Fibroblast of lung (primary cell): ENCODE results near the gene TP53AIP1. TPM values are rescaled to one million over a fixed set of nuclear protein-coding genes. Genes with fewer than 3 reads are reported as not detected.

Experiments
- DNase-seq, 2 donors: peaks; one replicate each; pipeline versions ENCODE4 v3.0.0 to v3.0.0-alpha.2; 2010; ENCODE audit warnings: low read depth in 2 of 2
- H2AFZ ChIP-seq: 2 replicates; pipeline ENCODE4 v1.5.1; 2012; ENCODE audit warnings: low read length, control low read depth, inconsistent platforms
- H3K27ac ChIP-seq: 2 replicates; pipeline ENCODE4 v1.5.1; 2011; ENCODE audit warnings: low read length, control low read depth; ENCODE audit not compliant: insufficient read depth
- H3K27me3 ChIP-seq: 2 replicates; pipeline ENCODE4 v1.5.1; 2011; ENCODE audit warnings: mild to moderate bottlenecking, low read length; ENCODE audit not compliant: control insufficient read depth, insufficient read depth
- H3K36me3 ChIP-seq: 2 replicates; pipeline ENCODE4 v1.5.1; 2011; ENCODE audit warnings: low read length; ENCODE audit not compliant: control insufficient read depth, insufficient read depth
- H3K4me1 ChIP-seq: 2 replicates; pipeline ENCODE4 v1.5.1; 2011; ENCODE audit warnings: low read length; ENCODE audit not compliant: control insufficient read depth, insufficient read depth; ENCODE audit errors: extremely low read depth
- H3K4me2 ChIP-seq: 2 replicates; pipeline ENCODE4 v1.5.1; 2011; ENCODE audit warnings: low read length, control low read depth; ENCODE audit not compliant: insufficient read depth; ENCODE audit errors: extremely low read depth
- H3K4me3 ChIP-seq, 4 experiments: fragments of 200-600 bp in 1 of 4; sonication (generic) in 1 of 4; replicated peaks in 1 of 4; 2 replicates each; pipeline ENCODE4 v1.5.1; 2011 to 2016; ENCODE audit warnings: low read length in 4 of 4, low read depth in 3 of 4, mild to moderate bottlenecking in 3 of 4, control low read depth in 2 of 4, inconsistent platforms in 1 of 4, mixed read lengths in 1 of 4; ENCODE audit not compliant: insufficient read depth in 1 of 4; ENCODE audit errors: control extremely low read depth in 1 of 4
- H3K79me2 ChIP-seq: 2 replicates; pipeline ENCODE4 v1.5.1; 2012; ENCODE audit warnings: mild to moderate bottlenecking, low read length, inconsistent platforms; ENCODE audit not compliant: control insufficient read depth, insufficient read depth
- H3K9ac ChIP-seq: 2 replicates; pipeline ENCODE4 v1.5.1; 2011; ENCODE audit warnings: mild to moderate bottlenecking, low read length, control low read depth; ENCODE audit not compliant: insufficient read depth
- H3K9me3 ChIP-seq: 2 replicates; pipeline ENCODE4 v1.5.1; 2012; ENCODE audit warnings: low read depth, low read length; ENCODE audit not compliant: control insufficient read depth, insufficient read depth
- H4K20me1 ChIP-seq: 2 replicates; pipeline ENCODE4 v1.5.1; 2011; ENCODE audit warnings: low read length; ENCODE audit not compliant: control insufficient read depth, insufficient read depth; ENCODE audit errors: extremely low read depth
- CTCF ChIP-seq, 2 donors: IDR thresholded peaks in 1 of 2; conservative IDR thresholded peaks in 1 of 2; 1 replicate in 1 of 2; 2 replicates in 1 of 2; pipeline ENCODE4 v1.5.1; 2011 to 2012; ENCODE audit warnings: low read length in 2 of 2, control low read depth in 1 of 2, inconsistent platforms in 1 of 2, low read depth in 1 of 2, mild to moderate bottlenecking in 1 of 2
- EZH2 ChIP-seq: IDR thresholded peaks from 2 replicates; pipeline ENCODE4 v1.5.1; 2012; ENCODE audit warnings: low read length, control low read depth, mild to moderate bottlenecking; ENCODE audit errors: missing control alignments
- polyA plus RNA-seq, 2 donors: library from polyadenylated mRNA; depleted of rRNA in 1 of 2; stranded (reverse) in 1 of 2; unstranded in 1 of 2; fragments of >200 nt; gene quantifications; 2 replicates each; pipeline ENCODE4 v1.2.1, GENCODE V29; 2011 to 2012; ENCODE audit warnings: missing spikeins in 1 of 2
- total RNA-seq: library from RNA; depleted of rRNA; stranded (reverse); fragments of >200 nt; gene quantifications from 2 replicates; pipeline ENCODE4 v1.2.1, GENCODE V29; 2014

TP53AIP1 gene
- total and polyA plus RNA-seq, 2 donors (not counting 1 experiment from before 2014, with no cell fraction given) = not detected

- DNase-seq = peak in 1 of 2 donors; percentile 84
- H3K4me3 ChIP-seq = no peak overlapping the region
- no peak for TF ChIP-seq EZH2
- TF ChIP-seq CTCF (conservative IDR thresholded peaks at IDR 0.05 in 1 of 2, IDR thresholded peaks at IDR 0.05 in 1 of 2; ENCODE audit: low read depth in 1 of 2, low read length in 2 of 2) = no peak
These were observed 12.7 kb downstream of the TP53AIP1 start for GRCh38 chr11:128929991-128930390.

GRCh38 chr11:128929468-128929867 is 13.2 kb downstream of the TP53AIP1 start:
- H2AFZ ChIP-seq = no peak overlapping the region
- no peaks in the 10 kb centered on the region for H3K79me2 ChIP-seq

More at GRCh38 chr11:128929991-128930390, 12.7 kb downstream of the TP53AIP1 start:
- Histone ChIP-seq H2AFZ (no peak overlapping the region), H3K27me3 (no peaks in the 10 kb centered on the region), H4K20me1 (no peaks in the 10 kb centered on the region), H3K27ac (no peak overlapping the region), H3K9ac (no peak overlapping the region), H3K4me2 (no peak overlapping the region), H3K79me2 (no peaks in the 10 kb centered on the region), H3K36me3 (no peaks in the 10 kb centered on the region), H3K9me3 (no peaks in the 10 kb centered on the region), H3K4me1 (no peaks in the 10 kb centered on the region)

GRCh38 chr11:128928400-128928799 is 14.3 kb downstream of the TP53AIP1 start:
- Histone ChIP-seq H3K4me2 (no peak overlapping the region), H3K9ac (no peak overlapping the region), H3K9me3 (no peaks in the 10 kb centered on the region), H3K36me3 (no peaks in the 10 kb centered on the region), H3K27me3 (no peaks in the 10 kb centered on the region), H4K20me1 (no peaks in the 10 kb centered on the region), H3K4me3 (no peak overlapping the region), H3K27ac (no peak overlapping the region), H2AFZ (no peak overlapping the region), H3K79me2 (no peaks in the 10 kb centered on the region), H3K4me1 (no peaks in the 10 kb centered on the region)
- no peak for TF ChIP-seq EZH2
- no peak for TF ChIP-seq CTCF (conservative IDR thresholded peaks at IDR 0.05 in 1 of 2, IDR thresholded peaks at IDR 0.05 in 1 of 2; ENCODE audit: low read depth in 1 of 2, low read length in 2 of 2)
- no peak for DNase-seq

More at GRCh38 chr11:128929468-128929867, 13.2 kb downstream of the TP53AIP1 start:
- Histone ChIP-seq H3K36me3 (no peaks in the 10 kb centered on the region), H3K4me3 (no peak overlapping the region), H3K27me3 (no peaks in the 10 kb centered on the region), H3K9me3 (no peaks in the 10 kb centered on the region), H3K4me2 (no peak overlapping the region), H4K20me1 (no peaks in the 10 kb centered on the region), H3K4me1 (no peaks in the 10 kb centered on the region), H3K9ac (no peak overlapping the region), H3K27ac (no peak overlapping the region)
- no peak for DNase-seq
- TF ChIP-seq CTCF (conservative IDR thresholded peaks at IDR 0.05 in 1 of 2, IDR thresholded peaks at IDR 0.05 in 1 of 2; ENCODE audit: low read depth in 1 of 2, low read length in 2 of 2) (no peak), EZH2 (no peak)
